SK-N-SH treated with all-trans-retinoic acid at 6 μM for 48 hours (cell line): ENCODE results near the gene GEN1.
"Not testable (repeated sequence)": the region's sequence is repeated elsewhere in the genome, so short reads cannot be mapped to it uniquely, and the experiment has no call there.

ENCODE experiments used
- ATAC-seq: fragments of 200-7000 bp; cut with Tn5 transposase; 3 replicates; pipeline ENCODE4 v1.9.1; 2020; ENCODE audit warnings: mild to moderate bottlenecking, moderate library complexity
- BACH2 ChIP-seq: fragments of 250-450 bp; sonication (Bioruptor Pico); IDR thresholded peaks from 2 replicates; pipeline ENCODE4 v1.9.0; 2021; ENCODE audit warnings: mild to moderate bottlenecking, borderline replicate concordance
- ESRRG ChIP-seq: fragments of 250-450 bp; sonication (Bioruptor Pico); IDR thresholded peaks from 2 replicates; pipeline ENCODE4 v1.6.1; 2021; ENCODE audit warnings: mild to moderate bottlenecking
- GLIS3 ChIP-seq: fragments of 250-450 bp; sonication (Bioruptor Pico); IDR thresholded peaks from 2 replicates; pipeline ENCODE4 v1.5.0; 2020; ENCODE audit warnings: mild to moderate bottlenecking, moderate library complexity
- ISL1 ChIP-seq: fragments of 250-450 bp; sonication (Bioruptor Pico); IDR thresholded peaks from 2 replicates; pipeline ENCODE4 v2.1.2; 2022; ENCODE audit warnings: mild to moderate bottlenecking, moderate library complexity
- OSR1 ChIP-seq: fragments of 250-450 bp; sonication (Bioruptor Pico); IDR thresholded peaks from 2 replicates; pipeline ENCODE4 v1.8.0; 2022; ENCODE audit warnings: moderate library complexity, mild to moderate bottlenecking, inconsistent platforms
- PATZ1 ChIP-seq: fragments of 250-450 bp; sonication (Bioruptor Pico); IDR thresholded peaks from 2 replicates; pipeline ENCODE4 v1.8.0; 2020; ENCODE audit warnings: mild to moderate bottlenecking, moderate library complexity, borderline replicate concordance
- POU6F1 ChIP-seq: fragments of 250-450 bp; sonication (Bioruptor Pico); IDR thresholded peaks from 2 replicates; pipeline ENCODE4 v1.8.0; 2021; ENCODE audit warnings: low read depth, mild to moderate bottlenecking, moderate library complexity, borderline replicate concordance
- PPARA ChIP-seq: fragments of 250-450 bp; sonication (Bioruptor Pico); IDR thresholded peaks from 2 replicates; pipeline ENCODE4 v1.5.0; 2020; ENCODE audit warnings: mild to moderate bottlenecking, borderline replicate concordance
- RARB ChIP-seq: fragments of 250-450 bp; sonication (Bioruptor Pico); IDR thresholded peaks from 2 replicates; pipeline ENCODE4 v1.8.0; 2021; ENCODE audit warnings: mild to moderate bottlenecking, moderate library complexity
- TCF4 ChIP-seq: fragments of 250-450 bp; sonication (Bioruptor Pico); IDR thresholded peaks from 2 replicates; pipeline ENCODE4 v1.8.0; 2021; ENCODE audit warnings: mild to moderate bottlenecking, moderate library complexity, borderline replicate concordance
- TOX ChIP-seq: fragments of 250-450 bp; sonication (Bioruptor Pico); IDR thresholded peaks from 2 replicates; pipeline ENCODE4 v1.8.0; 2021; ENCODE audit warnings: mild to moderate bottlenecking, moderate library complexity, borderline replicate concordance
- ZNF8 ChIP-seq: fragments of 450-650 bp; formaldehyde crosslinking; IDR thresholded peaks from 2 replicates; pipeline ENCODE4 v1.5.0; 2020; ENCODE audit warnings: mild to moderate bottlenecking, moderate library complexity
- TF ChIP-seq, protein P1 (sequence below): fragments of 250-450 bp; sonication (Bioruptor Pico); IDR thresholded peaks from 2 replicates; pipeline ENCODE4 v1.5.0; 2020; ENCODE audit warnings: mild to moderate bottlenecking, moderate library complexity
- TF ChIP-seq, protein P2 (sequence below): fragments of 250-450 bp; sonication (Bioruptor Pico); IDR thresholded peaks from 2 replicates; pipeline ENCODE4 v1.5.1; 2021; ENCODE audit warnings: mild to moderate bottlenecking, moderate library complexity

GEN1 gene

GRCh38 chr2:17822445-17823117 lies 68.6 kb downstream of the GEN1 start (continued):
- TF ChIP-seq, protein P1, sequence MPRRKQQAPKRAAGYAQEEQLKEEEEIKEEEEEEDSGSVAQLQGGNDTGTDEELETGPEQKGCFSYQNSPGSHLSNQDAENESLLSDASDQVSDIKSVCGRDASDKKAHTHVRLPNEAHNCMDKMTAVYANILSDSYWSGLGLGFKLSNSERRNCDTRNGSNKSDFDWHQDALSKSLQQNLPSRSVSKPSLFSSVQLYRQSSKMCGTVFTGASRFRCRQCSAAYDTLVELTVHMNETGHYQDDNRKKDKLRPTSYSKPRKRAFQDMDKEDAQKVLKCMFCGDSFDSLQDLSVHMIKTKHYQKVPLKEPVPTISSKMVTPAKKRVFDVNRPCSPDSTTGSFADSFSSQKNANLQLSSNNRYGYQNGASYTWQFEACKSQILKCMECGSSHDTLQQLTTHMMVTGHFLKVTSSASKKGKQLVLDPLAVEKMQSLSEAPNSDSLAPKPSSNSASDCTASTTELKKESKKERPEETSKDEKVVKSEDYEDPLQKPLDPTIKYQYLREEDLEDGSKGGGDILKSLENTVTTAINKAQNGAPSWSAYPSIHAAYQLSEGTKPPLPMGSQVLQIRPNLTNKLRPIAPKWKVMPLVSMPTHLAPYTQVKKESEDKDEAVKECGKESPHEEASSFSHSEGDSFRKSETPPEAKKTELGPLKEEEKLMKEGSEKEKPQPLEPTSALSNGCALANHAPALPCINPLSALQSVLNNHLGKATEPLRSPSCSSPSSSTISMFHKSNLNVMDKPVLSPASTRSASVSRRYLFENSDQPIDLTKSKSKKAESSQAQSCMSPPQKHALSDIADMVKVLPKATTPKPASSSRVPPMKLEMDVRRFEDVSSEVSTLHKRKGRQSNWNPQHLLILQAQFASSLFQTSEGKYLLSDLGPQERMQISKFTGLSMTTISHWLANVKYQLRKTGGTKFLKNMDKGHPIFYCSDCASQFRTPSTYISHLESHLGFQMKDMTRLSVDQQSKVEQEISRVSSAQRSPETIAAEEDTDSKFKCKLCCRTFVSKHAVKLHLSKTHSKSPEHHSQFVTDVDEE = no peak
- no peak for TF ChIP-seq ZNF8 (CRISPR knock-in tag)
- no peak for TF ChIP-seq POU6F1 (CRISPR knock-in tag)
- no peak for TF ChIP-seq ESRRG
- TF ChIP-seq, all 23 proteins: peak for 0

- ATAC-seq = not testable (repeated sequence)
Measured at GRCh38 chr2:17823646-17824045, 69.7 kb downstream of the GEN1 start.

GRCh38 chr2:17827316-17827715 lies 73.4 kb downstream of the GEN1 start:
- ATAC-seq = no peak
- TF ChIP-seq, protein P2, sequence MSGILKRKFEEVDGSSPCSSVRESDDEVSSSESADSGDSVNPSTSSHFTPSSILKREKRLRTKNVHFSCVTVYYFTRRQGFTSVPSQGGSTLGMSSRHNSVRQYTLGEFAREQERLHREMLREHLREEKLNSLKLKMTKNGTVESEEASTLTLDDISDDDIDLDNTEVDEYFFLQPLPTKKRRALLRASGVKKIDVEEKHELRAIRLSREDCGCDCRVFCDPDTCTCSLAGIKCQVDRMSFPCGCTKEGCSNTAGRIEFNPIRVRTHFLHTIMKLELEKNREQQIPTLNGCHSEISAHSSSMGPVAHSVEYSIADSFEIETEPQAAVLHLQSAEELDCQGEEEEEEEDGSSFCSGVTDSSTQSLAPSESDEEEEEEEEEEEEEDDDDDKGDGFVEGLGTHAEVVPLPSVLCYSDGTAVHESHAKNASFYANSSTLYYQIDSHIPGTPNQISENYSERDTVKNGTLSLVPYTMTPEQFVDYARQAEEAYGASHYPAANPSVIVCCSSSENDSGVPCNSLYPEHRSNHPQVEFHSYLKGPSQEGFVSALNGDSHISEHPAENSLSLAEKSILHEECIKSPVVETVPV (CRISPR knock-in tag) = no peak
- TF ChIP-seq PATZ1 (CRISPR knock-in tag) = no peak
- no peak for TF ChIP-seq GLIS3 (CRISPR knock-in tag)
- TF ChIP-seq RARB (CRISPR knock-in tag) = no peak
- TF ChIP-seq TOX = no peak
- TF ChIP-seq ISL1 (CRISPR knock-in tag) = no peak
- no peak for TF ChIP-seq TCF4 (CRISPR knock-in tag)
- TF ChIP-seq PPARA (CRISPR knock-in tag) = no peak

GRCh38 chr2:17827785-17828184 lies 73.8 kb downstream of the GEN1 start:
- no peak for TF ChIP-seq PATZ1 (CRISPR knock-in tag)
- no peak for TF ChIP-seq OSR1 (CRISPR knock-in tag)
- TF ChIP-seq BACH2 (CRISPR knock-in tag) = no peak
- TF ChIP-seq PPARA (CRISPR knock-in tag) = no peak
- no peak for TF ChIP-seq ESRRG
- TF ChIP-seq TCF4 (CRISPR knock-in tag) = no peak
- TF ChIP-seq, all 23 proteins: peak for 0
- ATAC-seq = no peak
